Stimulated activated CD8-positive, alpha-beta memory T cell treated with anti-CD3 and anti-CD28 coated beads, Interleukin-7, amount 100 ng/mL, for 4 hours (primary cell): ENCODE measurements around the gene CSF1R.

Experiments used
- DNase-seq, 2 donors: peaks; one replicate each; pipeline ENCODE4 v3.0.0-alpha.2; 2020; ENCODE audit warnings: low read depth in 2 of 2

The CSF1R gene

DNA sequence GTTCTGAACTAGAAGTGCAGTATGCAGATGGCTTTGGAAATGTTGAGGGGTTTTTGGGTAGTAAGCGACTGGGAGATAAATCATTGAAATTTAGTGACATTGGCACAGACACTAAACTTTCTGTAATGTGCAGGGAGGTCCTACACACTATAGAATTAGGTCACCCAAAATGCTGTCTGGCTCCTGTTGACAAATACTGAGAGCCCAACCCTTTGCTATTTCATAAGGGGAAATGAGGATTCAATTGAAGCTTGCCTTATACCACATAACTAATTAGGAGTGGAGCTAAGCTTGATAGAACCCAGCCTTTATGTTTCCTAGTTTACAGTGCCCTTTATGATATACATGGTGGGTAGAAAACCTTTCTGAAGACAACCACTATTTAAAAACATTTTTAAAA, 63.2 kb downstream of the CSF1R start:
- no peak for DNase-seq

DNA sequence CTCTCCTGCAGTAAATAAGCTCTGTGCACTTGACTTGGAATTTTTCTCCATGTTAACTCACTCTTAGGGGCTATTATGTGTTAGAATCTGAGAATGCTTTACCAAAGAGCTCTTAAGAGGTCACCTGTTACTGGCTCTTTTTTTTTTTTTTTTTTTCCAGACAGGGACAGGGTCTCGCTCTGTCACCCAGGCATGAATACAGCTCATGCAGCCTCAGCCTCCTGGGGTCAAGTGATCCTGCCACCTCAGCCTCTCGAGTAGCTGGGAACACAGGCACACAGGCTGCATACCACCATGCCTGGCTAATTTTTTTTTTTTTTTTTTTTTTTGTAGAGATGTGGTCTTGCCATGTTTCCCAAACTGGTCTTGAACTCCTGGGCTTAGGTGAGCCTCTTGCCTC, 63.7 kb downstream of the CSF1R start:
- DNase-seq: no peak

DNA sequence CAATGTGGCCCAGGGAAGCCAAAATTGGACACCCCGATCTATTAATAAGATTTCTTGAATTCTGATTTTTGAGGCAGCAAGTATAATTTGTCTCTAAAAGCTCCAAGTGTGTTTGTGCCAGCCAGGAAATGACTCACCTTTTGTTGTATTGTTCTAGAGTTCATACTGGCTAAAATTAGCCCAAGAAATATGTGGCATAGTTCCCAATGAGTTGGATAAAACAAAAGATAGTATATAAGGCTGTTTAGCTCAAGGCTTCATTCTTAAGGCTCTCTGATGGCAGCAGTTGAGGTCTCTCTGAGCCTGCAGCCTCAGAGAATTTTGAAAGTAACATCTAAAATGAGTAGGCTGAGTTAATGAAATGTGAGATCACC, 64.2 kb downstream of the CSF1R start:
- DNase-seq: no peak

DNA sequence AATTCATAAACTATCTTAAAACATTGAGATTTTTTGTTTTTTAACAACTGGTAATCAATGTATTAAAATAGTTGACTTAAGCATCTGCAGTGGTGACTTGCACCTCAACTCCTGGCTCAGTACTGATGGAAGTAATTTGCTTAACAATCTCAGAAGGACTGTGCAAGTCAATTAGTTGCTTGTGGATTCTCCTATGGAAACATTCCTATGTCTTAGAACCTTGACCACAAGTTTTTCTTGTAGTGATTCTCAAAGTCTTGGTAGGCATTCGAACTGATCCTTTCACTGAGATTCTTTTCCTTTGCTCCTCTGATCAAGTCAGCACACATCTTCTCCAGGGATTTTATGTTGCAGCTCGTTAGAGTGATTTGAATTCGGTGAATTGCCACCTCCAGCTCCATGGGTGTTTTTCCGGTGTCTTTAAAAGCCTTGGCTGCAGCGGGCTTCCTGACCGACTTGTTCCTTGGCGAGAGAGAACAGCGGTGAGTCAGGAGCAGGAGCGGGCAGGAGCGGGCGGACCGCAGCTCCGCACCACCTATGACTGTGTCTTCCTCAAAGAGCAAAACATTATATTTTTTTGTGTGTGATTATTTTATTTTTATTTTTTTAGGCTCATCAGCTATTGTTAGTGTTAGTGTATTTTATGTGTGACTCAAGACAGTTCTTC, 64.7 kb downstream of the CSF1R start:
- no peak for DNase-seq

DNA sequence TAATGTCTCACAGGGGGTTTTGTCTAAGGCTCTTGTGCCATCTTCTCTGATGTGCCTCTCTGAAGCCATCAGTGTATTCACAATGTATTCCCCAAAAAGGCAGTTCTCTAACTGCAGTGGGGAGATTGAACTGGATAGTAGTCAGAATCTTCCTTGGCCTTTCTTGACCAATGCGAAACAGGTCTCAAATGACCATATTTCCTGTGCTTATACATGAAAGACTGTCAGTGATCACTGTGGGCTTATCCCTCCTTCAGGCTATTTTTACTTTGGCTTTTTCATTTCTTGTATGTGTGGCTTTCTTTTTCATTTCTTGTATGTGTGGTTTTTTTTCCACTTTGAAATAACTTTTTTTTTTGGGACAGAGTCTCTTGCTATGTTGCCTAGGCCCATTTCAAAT, 66.1 kb downstream of the CSF1R start:
- no peak for DNase-seq

DNA sequence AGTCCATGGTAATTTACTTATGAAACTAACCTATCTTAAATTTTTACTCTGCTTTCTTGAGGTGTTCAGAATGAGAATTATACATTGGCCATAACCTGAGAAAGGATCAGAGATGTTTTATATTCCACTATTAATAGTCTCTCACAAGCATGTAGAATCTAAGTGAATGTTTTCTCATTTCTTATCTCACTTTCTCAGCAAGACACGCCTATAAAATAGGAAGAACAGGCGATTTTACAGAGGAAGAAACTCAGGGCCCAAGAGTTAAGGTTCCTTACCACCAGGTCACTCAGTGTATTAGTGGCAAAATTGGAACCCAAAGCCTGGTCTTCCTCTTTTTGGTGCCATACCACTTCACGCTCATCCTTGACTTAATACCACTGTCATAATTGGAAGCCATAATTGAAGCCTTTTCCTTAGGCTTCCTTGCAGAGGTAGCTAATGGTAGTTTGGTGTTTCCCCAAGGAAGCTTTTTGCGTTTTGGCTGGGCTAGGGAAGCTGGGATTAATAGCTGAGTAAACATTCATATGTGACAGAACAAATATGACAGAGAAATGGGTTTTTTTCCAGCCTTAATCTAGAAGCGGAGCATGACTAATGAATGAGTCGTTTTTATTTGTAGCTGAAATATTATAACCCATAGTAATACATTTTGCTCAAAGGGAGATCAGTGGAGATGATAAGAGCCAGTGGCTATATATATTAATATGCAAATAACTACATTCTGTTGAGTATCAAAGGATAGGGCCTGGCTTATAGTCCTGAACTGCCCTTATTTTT, 68.9 kb downstream of the CSF1R start:
- DNase-seq: no peak

DNA sequence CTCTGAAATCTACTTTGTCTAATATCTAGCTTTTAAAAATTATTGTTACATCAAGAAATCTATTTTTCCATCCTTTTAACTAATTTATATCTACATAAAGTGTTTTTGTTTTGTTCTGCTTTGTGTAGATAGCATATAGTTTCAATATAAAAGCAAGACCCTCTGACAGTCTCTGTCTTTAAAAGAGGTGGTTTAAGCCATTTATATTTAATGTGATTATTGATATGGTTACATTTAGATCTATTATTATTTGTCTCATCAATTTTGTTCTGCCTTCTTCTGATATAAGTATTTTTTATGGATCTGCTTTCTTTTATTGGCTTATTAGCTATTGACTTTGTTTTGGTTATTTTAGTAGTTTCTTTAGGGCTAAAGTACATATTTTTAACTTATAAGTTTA, 69.8 kb downstream of the CSF1R start:
- no peak for DNase-seq

DNA sequence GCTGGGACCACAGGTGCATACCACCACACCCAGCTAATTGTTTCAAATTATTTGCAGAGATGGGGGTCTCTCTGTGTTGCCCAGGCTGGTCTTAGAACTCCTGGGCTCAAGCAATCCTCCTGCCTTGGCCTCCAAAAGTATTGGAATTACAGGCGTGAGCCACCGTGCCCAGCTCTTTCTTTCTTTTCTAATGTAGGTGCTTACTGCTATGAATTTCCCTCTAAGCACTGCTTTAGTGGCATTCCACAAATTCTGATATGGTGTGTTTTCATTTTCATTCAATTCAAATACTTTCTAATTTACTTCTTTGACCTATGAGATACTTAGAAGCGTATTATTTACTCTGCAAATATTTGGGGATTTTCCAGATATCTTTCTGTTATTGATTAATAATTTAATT, 70.9 kb downstream of the CSF1R start:
- DNase-seq: no peak

DNA sequence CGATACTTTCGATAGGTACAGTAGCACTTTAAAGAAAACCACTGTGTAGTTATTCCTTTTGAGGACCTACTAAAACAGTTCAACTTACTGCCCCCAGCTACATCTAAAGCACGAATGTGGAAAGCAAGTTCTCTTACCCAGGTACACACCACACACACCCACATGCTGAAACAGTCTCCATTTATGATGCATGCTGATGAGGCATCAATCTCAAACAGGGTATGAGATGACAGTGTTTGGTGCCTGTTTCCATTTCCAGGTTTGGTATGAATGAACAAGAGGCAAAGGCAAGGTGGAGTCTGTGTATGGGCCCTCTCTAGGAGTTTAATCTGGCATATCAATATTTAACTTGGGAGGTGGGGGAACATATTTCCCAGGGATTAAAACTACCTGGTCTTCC, 71.9 kb downstream of the CSF1R start:
- no peak for DNase-seq

DNA sequence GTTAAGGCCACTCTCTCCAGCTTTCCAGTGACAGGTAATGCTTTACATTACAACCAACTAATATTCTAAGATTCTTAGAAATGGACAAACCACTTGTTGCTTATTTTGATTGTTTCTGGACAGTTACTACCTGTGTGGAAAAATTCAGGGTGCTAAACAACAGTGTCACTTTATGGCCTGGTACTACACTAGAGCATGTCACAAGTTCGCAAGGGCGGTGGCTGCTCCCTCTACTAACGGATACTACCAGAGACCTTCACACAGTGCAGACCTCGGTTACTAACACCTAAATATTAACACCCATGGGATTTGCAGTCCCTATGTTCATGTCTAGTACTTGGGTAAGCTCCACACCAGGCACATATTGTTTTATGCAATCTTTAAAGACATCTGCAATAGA, 72.4 kb downstream of the CSF1R start:
- DNase-seq: no peak

DNA sequence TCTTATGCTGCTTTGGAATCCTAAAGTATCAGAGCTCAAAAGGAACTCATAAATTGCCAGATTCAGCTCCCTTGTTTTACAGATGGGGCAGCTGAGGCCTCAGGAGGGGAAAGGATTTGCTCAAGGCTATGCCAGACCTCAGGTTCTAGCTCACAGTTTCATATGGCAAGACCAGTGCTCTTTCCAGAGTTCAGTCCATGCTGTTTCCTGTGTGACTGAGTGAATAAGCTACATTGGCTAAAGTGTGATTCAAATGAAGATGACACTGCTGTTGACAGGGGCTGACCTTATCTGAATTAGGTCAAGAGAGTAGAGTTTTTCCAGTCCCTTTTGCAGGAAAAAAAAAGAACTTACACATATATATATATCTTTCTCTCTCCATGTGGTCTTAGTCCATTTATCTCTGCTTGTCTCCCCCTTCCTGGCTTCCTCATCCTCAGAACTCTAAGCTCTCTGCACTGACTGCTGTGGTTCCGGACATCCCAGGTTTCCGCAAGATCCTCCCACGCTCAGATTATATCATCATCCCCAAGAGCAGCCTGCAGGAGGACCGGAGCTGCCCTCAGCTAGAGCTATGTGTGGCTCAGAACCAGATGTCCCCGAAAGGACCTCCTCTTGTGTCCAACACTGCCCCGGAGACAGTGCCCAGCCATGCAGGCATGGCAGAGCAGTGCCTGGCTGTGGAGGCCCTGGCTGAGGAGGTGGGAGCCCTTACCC, 76.5 kb downstream of the CSF1R start:
- no peak for DNase-seq

DNA sequence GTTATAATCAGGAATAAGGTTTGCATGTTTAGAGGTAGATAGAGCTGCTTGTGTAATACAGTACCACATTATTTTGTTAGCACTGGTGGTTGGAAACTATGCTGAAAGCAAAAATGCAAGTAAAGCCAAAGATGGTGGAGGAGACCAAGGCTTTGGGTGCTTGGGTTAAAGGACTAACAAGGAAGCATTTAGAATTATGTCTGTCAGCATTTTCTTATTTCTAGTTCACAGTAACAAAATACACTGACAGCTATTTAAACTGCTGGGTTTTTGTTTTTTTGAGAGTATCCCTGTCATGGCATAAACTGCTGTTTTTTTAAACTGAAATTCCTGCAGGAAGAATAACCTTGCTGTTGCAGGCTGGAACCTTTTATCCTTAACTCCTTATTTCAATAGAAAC, 79.3 kb downstream of the CSF1R start:
- DNase-seq: no peak

DNA sequence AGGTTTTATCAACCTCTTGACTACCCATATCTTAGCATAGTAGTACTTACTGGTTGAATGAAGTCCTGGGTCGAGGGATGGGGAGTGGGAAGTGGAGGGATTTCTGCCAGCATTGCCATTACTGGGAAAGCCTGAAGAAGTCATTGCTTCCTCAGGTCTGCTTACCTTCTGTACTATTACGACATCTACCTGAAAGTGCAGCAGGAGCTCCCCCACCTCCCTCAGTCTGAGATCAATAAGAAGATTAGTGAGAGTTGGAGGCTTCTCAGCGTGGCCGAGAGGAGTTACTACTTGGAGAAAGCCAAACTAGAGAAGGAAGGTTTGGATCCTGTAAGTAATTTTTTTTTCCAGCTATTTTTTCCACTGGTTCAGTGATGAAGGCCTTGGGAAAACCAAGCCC, 80.0 kb downstream of the CSF1R start:
- no peak for DNase-seq
